Activated T-helper 2 cell treated with anti-CD3 and anti-CD28 coated beads, Interferon-gamma antibody, Interleukin-2, Interleukin-4, amounts not matched to agents 10 μg/mL and 5 μg/mL and 100 μg/mL, durations not matched to agents 14 hours and 24 hours and 36 hours (primary cell): ENCODE results near the gene ATP13A3. TPM values are rescaled to one million over a fixed set of nuclear protein-coding genes. Genes with fewer than 3 reads are reported as not detected.

Source experiments
- DNase-seq: peaks from one replicate; pipeline ENCODE4 v3.0.0; 2021; ENCODE audit warnings: low spot score
- H3K27ac Mint-ChIP-seq: one replicate; pipeline ENCODE4 v1.8.0; 2021; ENCODE audit warnings: mixed read lengths
- H3K27me3 Mint-ChIP-seq: one replicate; pipeline ENCODE4 v1.8.0; 2021; ENCODE audit warnings: low read depth, mixed read lengths
- H3K36me3 Mint-ChIP-seq: one replicate; pipeline ENCODE4 v1.8.0; 2021; ENCODE audit warnings: low read depth, mixed read lengths
- H3K4me1 Mint-ChIP-seq: one replicate; pipeline ENCODE4 v1.8.0; 2021; ENCODE audit warnings: low read depth, mixed read lengths
- H3K4me3 Mint-ChIP-seq: one replicate; pipeline ENCODE4 v1.8.0; 2021; ENCODE audit warnings: low read depth, mild to moderate bottlenecking, moderate library complexity, mixed read lengths
- H3K9me3 Mint-ChIP-seq: one replicate; pipeline ENCODE4 v1.8.0; 2021; ENCODE audit warnings: mixed read lengths
- intact Hi-C: fragments of 100-400 bp; cut with micrococcal nuclease; formaldehyde crosslinking; loops from one replicate; pipeline ENCODE4 v1.15.1; 2023
- total RNA-seq: library from RNA; stranded (reverse); gene quantifications from 2 replicates; pipeline ENCODE4 v1.2.3, GENCODE V29; 2022

ATP13A3 gene
- total RNA-seq, 1 donor from 2014 or later, result 136 TPM

DNA sequence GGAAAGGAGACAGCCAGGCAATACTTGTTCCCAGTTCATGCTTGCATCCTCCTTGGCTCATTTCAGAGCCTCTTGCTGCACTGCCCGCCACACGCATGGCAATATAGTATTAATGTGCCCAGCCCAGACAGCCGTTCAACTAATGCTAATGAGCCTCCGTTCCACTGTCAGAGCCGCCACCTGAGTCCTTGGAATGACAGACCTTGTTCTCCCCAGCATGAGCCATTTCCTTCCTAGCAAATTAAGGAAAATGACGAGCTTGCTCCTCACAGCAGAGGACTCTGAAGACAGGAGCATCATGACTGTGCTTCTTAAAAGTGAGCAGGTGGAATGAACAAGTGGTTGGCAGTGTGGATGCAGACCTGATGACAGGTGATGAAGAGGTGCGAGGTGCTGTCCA lies 106.5 kb downstream of the ATP13A3 start:
- no peak overlapping the region for H3K4me3 Mint-ChIP-seq
- peaks cover 13% of the 10 kb centered on the region for H3K27me3 Mint-ChIP-seq
- no peaks in the 10 kb centered on the region for H3K36me3 Mint-ChIP-seq
- no peaks in the 10 kb centered on the region for H3K4me1 Mint-ChIP-seq
- H3K9me3 Mint-ChIP-seq, result no peaks in the 10 kb centered on the region
- no peak overlapping the region for H3K27ac Mint-ChIP-seq
- intact Hi-C loops, result no loop called here
- no peak for DNase-seq

DNA sequence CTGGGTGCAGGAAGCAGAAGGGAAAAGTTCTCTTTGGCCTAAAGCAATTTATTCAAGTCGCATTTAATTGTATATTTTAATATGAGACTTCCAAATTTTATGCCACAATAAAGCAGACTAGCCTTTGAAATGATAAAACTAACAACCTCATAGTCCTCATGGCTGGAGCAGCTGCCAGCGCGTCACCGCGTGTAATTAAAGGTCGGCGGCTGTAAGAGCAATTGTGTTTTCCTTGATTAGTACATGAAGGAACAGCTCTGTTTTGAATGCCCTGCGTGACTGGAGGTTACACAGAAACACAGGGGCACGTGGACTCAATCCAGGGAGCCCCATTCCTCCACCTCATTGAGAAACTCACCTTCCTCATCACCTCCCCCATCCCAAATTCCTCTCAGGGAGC lies 107.2 kb downstream of the ATP13A3 start:
- Mint-ChIP-seq H3K9me3 (no peaks in the 10 kb centered on the region), H3K36me3 (no peaks in the 10 kb centered on the region), H3K27ac (no peak overlapping the region), H3K27me3 (peaks cover 17% of the 10 kb centered on the region), H3K4me3 (no peak overlapping the region), H3K4me1 (no peaks in the 10 kb centered on the region)
- intact Hi-C loops, result no loop called here
- no peak for DNase-seq

DNA sequence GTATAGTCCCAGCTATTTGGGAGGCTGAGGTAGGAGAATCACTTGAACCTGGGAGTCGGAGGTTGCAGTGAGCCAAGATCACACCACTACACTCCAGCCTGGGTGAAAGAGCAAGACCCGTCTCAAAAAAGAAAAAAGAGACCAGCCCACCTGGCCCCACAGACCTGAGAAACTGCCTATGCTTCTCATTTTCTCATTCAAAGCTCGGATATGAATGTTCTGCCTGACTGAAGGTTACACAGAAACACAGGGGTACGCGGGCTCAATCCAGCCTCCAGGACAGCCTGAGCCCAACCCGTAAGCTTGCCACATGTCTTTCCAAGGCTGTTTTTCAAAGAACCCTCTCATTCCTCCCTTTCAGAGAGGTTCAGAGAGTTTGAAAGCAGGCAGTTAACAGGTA lies 107.6 kb downstream of the ATP13A3 start:
- Mint-ChIP-seq H3K27me3 (peaks cover 17% of the 10 kb centered on the region), H3K27ac (no peak overlapping the region), H3K36me3 (no peaks in the 10 kb centered on the region)

GRCh38 chr3:194377708-194378107 lies 109.1 kb downstream of the ATP13A3 start:
- intact Hi-C loops, result no loop called here
- H3K9me3 Mint-ChIP-seq, result no peaks in the 10 kb centered on the region
- no peaks in the 10 kb centered on the region for H3K4me1 Mint-ChIP-seq
- no peak overlapping the region for H3K4me3 Mint-ChIP-seq
- no peak for DNase-seq
- H3K27ac Mint-ChIP-seq, result no peak overlapping the region
- peaks cover 17% of the 10 kb centered on the region for H3K27me3 Mint-ChIP-seq
- no peaks in the 10 kb centered on the region for H3K36me3 Mint-ChIP-seq

More for the DNA sequence above, 107.6 kb downstream of the ATP13A3 start:
- H3K4me3 Mint-ChIP-seq, result no peak overlapping the region
- H3K9me3 Mint-ChIP-seq, result no peaks in the 10 kb centered on the region
- DNase-seq, result no peak
- intact Hi-C loops, result no loop called here
- H3K4me1 Mint-ChIP-seq, result no peaks in the 10 kb centered on the region

- Mint-ChIP-seq H3K27ac (no peak overlapping the region), H3K4me3 (no peak overlapping the region), H3K36me3 (no peaks in the 10 kb centered on the region), H3K4me1 (no peaks in the 10 kb centered on the region), H3K9me3 (no peaks in the 10 kb centered on the region), H3K27me3 (peaks cover 14% of the 10 kb centered on the region)
- intact Hi-C loops, result no loop called here
- DNase-seq, result no peak
Observed at GRCh38 chr3:194376241-194376560, 110.6 kb downstream of the ATP13A3 start.

DNA sequence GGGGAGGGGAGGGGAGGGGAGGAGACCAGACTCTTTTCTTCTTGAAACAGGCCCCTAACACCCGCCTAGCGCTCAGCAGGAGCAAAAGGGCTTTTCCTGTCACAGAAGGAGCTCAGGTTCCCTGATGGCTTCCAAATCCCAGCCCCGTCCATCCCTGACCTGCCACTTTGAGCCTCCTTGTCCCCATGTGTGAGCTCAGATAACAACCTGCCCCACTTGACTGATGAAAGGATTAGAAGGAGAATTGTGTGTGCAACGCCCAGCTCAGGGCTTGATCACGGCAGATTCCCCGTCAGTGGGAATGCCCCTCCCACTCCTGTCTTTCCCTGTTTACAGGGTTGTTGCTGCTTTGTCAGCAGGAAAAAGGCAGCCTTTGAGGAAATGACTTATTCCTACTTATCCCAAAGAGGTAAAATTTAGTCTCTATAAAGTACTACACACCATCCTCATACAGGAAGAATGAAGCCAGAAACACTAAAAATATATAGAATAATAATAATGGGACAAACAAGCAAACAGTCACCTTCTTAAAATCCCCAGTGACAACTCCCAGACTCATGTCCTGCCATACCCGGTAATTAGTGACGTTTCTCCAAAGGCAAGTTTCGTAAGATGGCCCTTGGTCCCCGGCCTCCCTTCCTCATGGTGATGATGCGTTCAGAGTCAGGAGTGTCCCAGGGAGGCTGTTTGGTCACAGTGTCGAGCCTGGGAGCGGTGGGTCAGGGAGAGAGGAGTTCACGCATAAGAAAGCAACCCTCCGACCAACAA lies 111.1 kb downstream of the ATP13A3 start:
- Mint-ChIP-seq H3K27ac (no peak overlapping the region), H3K36me3 (no peaks in the 10 kb centered on the region), H3K9me3 (no peaks in the 10 kb centered on the region), H3K4me1 (no peaks in the 10 kb centered on the region), H3K27me3 (peaks cover 15% of the 10 kb centered on the region), H3K4me3 (no peak overlapping the region)
- no peak for DNase-seq
- intact Hi-C loops, result no loop called here

DNA sequence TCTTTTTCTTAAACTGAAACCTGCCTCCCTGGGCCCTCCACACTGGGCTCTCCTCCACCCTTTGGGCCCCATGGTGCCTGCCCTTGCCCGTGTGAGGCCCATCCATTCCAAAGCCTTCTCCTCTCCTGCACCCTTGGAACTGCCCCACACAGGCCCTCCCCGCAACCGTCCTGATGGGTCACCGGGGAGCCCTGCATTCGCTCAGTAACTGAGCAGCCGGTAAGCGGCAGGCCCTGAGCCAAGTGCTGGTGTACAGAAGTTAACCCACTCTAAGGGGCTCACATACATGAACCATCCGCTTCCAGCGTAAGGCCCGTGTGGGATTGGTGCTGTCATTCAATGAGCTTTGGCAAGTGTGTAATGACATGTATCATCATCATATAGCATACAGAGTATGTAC lies 111.9 kb downstream of the ATP13A3 start:
- DNase-seq, result no peak
- no peaks in the 10 kb centered on the region for H3K9me3 Mint-ChIP-seq
- no peak overlapping the region for H3K27ac Mint-ChIP-seq
- H3K4me3 Mint-ChIP-seq, result no peak overlapping the region
- no peaks in the 10 kb centered on the region for H3K36me3 Mint-ChIP-seq
- peaks cover 20% of the 10 kb centered on the region for H3K27me3 Mint-ChIP-seq
- H3K4me1 Mint-ChIP-seq, result no peaks in the 10 kb centered on the region
- intact Hi-C loops, result no loop called here

- Mint-ChIP-seq H3K36me3 (no peaks in the 10 kb centered on the region), H3K27me3 (peaks cover 20% of the 10 kb centered on the region), H3K4me1 (no peaks in the 10 kb centered on the region), H3K4me3 (no peak overlapping the region), H3K27ac (no peak overlapping the region), H3K9me3 (no peaks in the 10 kb centered on the region)
- no peak for DNase-seq
- intact Hi-C loops, result no loop called here
Observed at GRCh38 chr3:194373899-194374298, 112.9 kb downstream of the ATP13A3 start.

GRCh38 chr3:194373028-194373427 lies 113.8 kb downstream of the ATP13A3 start:
- intact Hi-C loops, result no loop called here
- no peak overlapping the region for H3K27ac Mint-ChIP-seq
- DNase-seq, result no peak
- no peaks in the 10 kb centered on the region for H3K4me1 Mint-ChIP-seq
- H3K36me3 Mint-ChIP-seq, result no peaks in the 10 kb centered on the region
- no peak overlapping the region for H3K4me3 Mint-ChIP-seq
- peaks cover 24% of the 10 kb centered on the region for H3K27me3 Mint-ChIP-seq
- H3K9me3 Mint-ChIP-seq, result no peaks in the 10 kb centered on the region

- intact Hi-C loops, result no loop called here
- DNase-seq, result no peak
- H3K9me3 Mint-ChIP-seq, result no peaks in the 10 kb centered on the region
- no peaks in the 10 kb centered on the region for H3K4me1 Mint-ChIP-seq
- no peaks in the 10 kb centered on the region for H3K36me3 Mint-ChIP-seq
- no peak overlapping the region for H3K4me3 Mint-ChIP-seq
- no peak overlapping the region for H3K27ac Mint-ChIP-seq
- H3K27me3 Mint-ChIP-seq, result peaks cover 31% of the 10 kb centered on the region
Observed at GRCh38 chr3:194370753-194371152, 116.0 kb downstream of the ATP13A3 start.

DNA sequence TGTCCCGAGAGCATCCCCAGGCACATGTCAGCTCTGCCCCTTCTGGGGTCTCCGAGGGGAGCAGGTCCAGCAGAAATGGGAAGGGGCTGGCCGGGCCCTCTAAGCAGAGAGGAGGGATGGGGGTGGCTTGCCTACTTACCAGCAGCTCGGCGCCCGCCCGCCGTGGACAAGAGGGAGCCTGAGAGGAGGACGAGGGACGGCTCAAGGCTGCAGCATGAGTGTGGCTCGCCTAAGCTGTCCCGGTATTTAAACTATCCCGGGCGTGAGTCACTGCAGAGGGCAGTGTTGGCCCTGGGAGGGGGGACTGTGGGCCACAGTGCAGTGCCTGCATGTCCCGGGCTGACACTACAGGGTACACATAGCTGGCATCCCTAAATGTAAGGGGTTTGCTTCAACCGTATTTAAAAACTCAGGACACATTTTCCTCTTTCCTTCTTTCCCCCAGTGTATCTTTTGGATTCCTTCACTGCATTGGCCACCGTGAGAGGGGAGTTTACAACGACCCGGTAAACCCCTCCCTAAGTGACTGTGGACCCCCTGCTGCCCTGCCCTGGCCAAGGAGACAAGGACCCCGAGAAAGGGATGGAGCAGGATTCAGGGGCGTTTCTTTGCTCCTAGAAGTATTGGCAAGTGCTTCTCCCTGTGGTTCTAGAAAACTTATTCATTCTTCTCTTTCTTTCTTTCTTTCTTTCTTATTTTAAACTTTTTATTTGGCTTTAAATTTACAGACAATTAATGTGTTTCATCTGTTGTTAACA lies 117.1 kb downstream of the ATP13A3 start, which contains the start of gene LRRC15:
LRRC15 (minus strand) TSS at position 222 of the 758 bp plus-strand sequence. CDS start 8,700 bp downstream, outside the sequence.
- Mint-ChIP-seq H3K9me3 (no peaks in the 10 kb centered on the region), H3K4me1 (no peaks in the 10 kb centered on the region), H3K27ac (no peak within 1 kb of the TSS), H3K36me3 (no peaks in the 10 kb centered on the region), H3K4me3 (no peak within 1 kb of the TSS), H3K27me3 (peaks cover 27% of the 10 kb centered on the region)
- DNase-seq, result no peak
- intact Hi-C loops, result no loop called here

DNA sequence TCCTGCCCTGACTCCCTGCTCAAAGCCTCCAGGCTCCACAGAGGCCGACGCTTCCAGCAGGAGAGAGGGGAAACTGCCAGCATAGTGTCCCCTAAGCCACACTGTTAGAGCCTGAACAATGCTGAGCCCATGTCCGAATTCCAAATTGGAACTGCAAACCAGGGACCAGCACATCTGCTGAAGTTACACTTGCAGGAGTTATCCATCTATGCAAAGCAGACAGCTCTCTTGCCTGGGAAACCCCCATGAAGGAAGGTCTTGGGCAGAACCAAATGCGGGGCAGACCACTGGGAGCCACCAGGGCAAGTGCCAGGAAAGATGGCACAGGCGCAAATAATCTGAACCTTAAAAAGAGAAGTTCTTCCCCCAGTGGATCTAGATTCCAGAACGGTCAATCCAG lies 117.9 kb downstream of the ATP13A3 start:
- Mint-ChIP-seq H3K4me1 (no peaks in the 10 kb centered on the region), H3K4me3 (no peak overlapping the region), H3K9me3 (no peaks in the 10 kb centered on the region), H3K27ac (no peak overlapping the region), H3K27me3 (peaks cover 27% of the 10 kb centered on the region), H3K36me3 (no peaks in the 10 kb centered on the region)
- intact Hi-C loops, result no loop called here
- no peak for DNase-seq
